ENCODE data around the gene HSD3B2. TPM values are rescaled to one million over a fixed set of nuclear protein-coding genes. Genes with fewer than 3 reads are reported as not detected.

HSD3B2 gene
- polyA plus RNA-seq, 1 experiment: not detected

DNA sequence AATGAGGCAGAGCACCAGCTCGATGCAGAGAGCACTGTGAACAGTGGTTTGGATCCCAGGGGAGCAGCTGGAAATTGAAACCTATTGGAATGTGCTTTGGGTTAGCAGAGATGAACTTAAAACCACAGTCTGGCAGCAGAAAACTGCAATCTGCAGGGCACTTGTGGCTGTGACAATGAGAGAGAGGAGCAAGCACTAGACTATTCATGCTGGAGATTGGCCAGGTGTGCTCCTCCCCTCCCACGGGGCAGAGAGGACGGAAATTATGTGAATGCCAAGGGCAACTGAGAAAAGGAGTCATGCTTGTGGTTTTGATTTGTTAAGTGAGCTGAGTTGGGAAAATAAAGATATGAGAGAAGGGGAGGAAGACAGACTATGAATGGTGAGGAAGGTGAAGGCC, 38.1 kb downstream of the HSD3B2 start:
- ChIA-PET CTCF (no interaction called here), POLR2A (no interaction called here)
- Histone ChIP-seq H3K9me3 (ENCODE audit: control insufficient read depth, insufficient read depth, low read length) (no peaks in the 10 kb centered on the region), H3K4me3 (ENCODE audit: low read depth, low read length) (no peak overlapping the region), H3K27me3 (ENCODE audit: control insufficient read depth, insufficient read depth, low read length) (no peaks in the 10 kb centered on the region), H3K27ac (ENCODE audit: low read depth, low read length) (no peak overlapping the region)
- TF ChIP-seq, protein P1, sequence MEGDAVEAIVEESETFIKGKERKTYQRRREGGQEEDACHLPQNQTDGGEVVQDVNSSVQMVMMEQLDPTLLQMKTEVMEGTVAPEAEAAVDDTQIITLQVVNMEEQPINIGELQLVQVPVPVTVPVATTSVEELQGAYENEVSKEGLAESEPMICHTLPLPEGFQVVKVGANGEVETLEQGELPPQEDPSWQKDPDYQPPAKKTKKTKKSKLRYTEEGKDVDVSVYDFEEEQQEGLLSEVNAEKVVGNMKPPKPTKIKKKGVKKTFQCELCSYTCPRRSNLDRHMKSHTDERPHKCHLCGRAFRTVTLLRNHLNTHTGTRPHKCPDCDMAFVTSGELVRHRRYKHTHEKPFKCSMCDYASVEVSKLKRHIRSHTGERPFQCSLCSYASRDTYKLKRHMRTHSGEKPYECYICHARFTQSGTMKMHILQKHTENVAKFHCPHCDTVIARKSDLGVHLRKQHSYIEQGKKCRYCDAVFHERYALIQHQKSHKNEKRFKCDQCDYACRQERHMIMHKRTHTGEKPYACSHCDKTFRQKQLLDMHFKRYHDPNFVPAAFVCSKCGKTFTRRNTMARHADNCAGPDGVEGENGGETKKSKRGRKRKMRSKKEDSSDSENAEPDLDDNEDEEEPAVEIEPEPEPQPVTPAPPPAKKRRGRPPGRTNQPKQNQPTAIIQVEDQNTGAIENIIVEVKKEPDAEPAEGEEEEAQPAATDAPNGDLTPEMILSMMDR (IDR thresholded peaks at IDR 0.05; ENCODE audit: low read depth, low read length): no peak
- DNase-seq (ENCODE audit: low read depth, low spot score): no peak

DNA sequence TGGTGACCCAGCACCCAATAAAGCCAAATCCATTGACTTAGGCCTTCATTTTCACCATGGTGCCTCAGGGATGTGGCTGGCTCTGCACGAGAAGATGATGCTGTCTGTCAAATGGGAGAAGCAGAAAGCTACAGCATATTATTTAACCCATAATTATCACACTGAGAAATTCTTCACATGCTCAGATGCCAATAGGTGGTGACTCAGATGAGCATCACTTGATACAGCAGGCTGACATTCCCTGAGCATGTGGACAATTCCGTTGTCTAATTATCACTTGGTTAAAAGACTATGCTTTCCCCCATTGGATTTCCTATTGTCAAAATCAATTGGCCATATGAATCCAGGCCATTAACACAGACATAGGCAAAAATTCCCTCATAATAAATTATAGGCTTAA, 48.0 kb downstream of the HSD3B2 start:
- no peak for DNase-seq (ENCODE audit: low read depth, low spot score)
- no peak overlapping the region for H3K4me3 ChIP-seq (ENCODE audit: low read depth, low read length)
- no peaks in the 10 kb centered on the region for H3K9me3 ChIP-seq (ENCODE audit: control insufficient read depth, insufficient read depth, low read length)
- TF ChIP-seq, protein P1 (IDR thresholded peaks at IDR 0.05; ENCODE audit: low read depth, low read length): no peak
- ChIA-PET POLR2A (no interaction called here), CTCF (no interaction called here)
- no peaks in the 10 kb centered on the region for H3K27me3 ChIP-seq (ENCODE audit: control insufficient read depth, insufficient read depth, low read length)
- H3K27ac ChIP-seq (ENCODE audit: low read depth, low read length): no peak overlapping the region

DNA sequence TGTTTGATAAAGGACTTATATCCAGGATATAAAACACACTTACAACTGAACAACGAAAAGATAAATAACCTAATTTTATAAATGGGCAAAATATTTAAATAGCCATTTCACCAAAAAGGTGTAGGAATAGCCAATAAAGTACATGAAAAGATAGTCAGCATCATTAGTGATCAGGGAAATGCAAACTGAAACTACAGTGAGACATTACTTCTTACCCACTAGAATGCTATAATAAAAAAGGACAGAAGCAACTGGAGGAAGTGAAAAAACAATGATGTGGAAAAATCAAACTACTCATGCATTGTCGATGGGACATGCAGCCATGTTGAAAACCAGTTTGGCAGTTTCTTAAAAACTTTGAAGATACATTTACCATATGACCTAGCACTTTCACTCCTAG, 48.6 kb downstream of the HSD3B2 start:
- POLR2A ChIA-PET: no interaction called here
- CTCF ChIA-PET: no interaction called here
- no peaks in the 10 kb centered on the region for H3K9me3 ChIP-seq (ENCODE audit: control insufficient read depth, insufficient read depth, low read length)
- no peak for DNase-seq (ENCODE audit: low read depth, low spot score)
- TF ChIP-seq, protein P1 (IDR thresholded peaks at IDR 0.05; ENCODE audit: low read depth, low read length): no peak
- no peak overlapping the region for H3K27ac ChIP-seq (ENCODE audit: low read depth, low read length)
- no peak overlapping the region for H3K4me3 ChIP-seq (ENCODE audit: low read depth, low read length)
- no peaks in the 10 kb centered on the region for H3K27me3 ChIP-seq (ENCODE audit: control insufficient read depth, insufficient read depth, low read length)

DNA sequence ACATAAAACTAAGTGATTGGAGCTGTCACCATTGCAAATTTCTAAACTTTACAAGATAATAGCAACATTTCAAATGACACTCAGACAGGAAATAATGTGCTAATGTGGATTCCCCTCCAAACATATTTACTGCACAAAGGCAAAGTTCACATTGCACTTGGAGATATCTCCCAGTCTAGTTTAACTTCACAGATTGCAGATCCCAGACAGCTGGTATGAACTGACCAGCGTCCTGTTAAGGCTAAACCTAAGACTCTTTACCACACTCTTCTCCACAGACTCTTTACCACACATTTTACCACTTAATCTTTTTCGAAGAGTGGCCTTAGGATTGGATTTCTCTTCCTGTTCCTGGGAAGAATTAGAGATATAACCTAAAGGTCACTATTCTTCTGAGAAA, 51.5 kb downstream of the HSD3B2 start:
- Histone ChIP-seq H3K27ac (ENCODE audit: low read depth, low read length) (no peak overlapping the region), H3K27me3 (ENCODE audit: control insufficient read depth, insufficient read depth, low read length) (no peaks in the 10 kb centered on the region), H3K9me3 (ENCODE audit: control insufficient read depth, insufficient read depth, low read length) (no peaks in the 10 kb centered on the region), H3K4me3 (ENCODE audit: low read depth, low read length) (no peak overlapping the region)
- TF ChIP-seq, protein P1 (IDR thresholded peaks at IDR 0.05; ENCODE audit: low read depth, low read length): no peak
- DNase-seq (ENCODE audit: low read depth, low spot score): no peak
- POLR2A ChIA-PET: no interaction called here
- CTCF ChIA-PET: interaction anchor here (1.1 to 1.6 kb wide), 2 partner anchors 10 to 14 kb away, joined by 3 to 4 read pairs; no protein-coding TSS in a partner anchor

DNA sequence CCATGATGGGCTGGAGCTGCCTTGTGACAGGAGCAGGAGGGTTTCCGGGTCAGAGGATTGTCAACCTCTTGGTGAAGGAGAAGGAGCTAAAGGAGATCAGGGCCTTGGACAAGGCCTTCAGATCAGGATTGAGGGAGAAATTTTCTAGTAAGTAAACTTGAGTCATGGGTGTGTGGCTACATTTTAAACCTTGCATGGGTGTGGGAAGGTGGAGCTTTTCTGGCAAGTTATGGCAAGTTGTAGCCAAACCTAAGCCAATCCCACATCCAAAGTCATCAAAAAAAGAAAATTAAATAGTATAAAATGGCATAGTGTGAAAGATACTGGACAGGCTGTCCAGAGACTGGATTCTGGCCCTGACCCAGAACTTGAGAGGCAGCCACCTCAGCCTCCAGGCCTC, 52.3 kb downstream of the HSD3B2 start:
- ChIA-PET POLR2A (interaction anchor here (0.5 kb wide), 1 partner anchor 26 kb away, joined by 4 read pairs; no protein-coding TSS in a partner anchor), CTCF (interaction anchor here (1.1 kb wide), 1 partner anchor 15 kb away, joined by 4 read pairs; no protein-coding TSS in a partner anchor)
- Histone ChIP-seq H3K27ac (ENCODE audit: low read depth, low read length) (no peak overlapping the region), H3K9me3 (ENCODE audit: control insufficient read depth, insufficient read depth, low read length) (no peaks in the 10 kb centered on the region), H3K27me3 (ENCODE audit: control insufficient read depth, insufficient read depth, low read length) (no peaks in the 10 kb centered on the region), H3K4me3 (ENCODE audit: low read depth, low read length) (no peak overlapping the region)
- TF ChIP-seq, protein P1 (IDR thresholded peaks at IDR 0.05; ENCODE audit: low read depth, low read length): no peak
- DNase-seq (ENCODE audit: low read depth, low spot score): no peak
